Hepatocyte (in vitro differentiated cells): Measurements from ENCODE around the gene CNGA3. TPM values are rescaled to one million over a fixed set of nuclear protein-coding genes. Genes with fewer than 3 reads are reported as not detected.

Source experiments
- DNase-seq: peaks from one replicate; pipeline ENCODE4 v3.0.0-alpha.2; 2016; ENCODE audit warnings: low spot score
- H2AFZ ChIP-seq: fragments of 200-600 bp; sonication (generic); 2 replicates; pipeline ENCODE4 v1.6.0; 2016; ENCODE audit warnings: antibody characterized with exemption, mild to moderate bottlenecking
- H3K27ac ChIP-seq: fragments of 200-600 bp; sonication (generic); 2 replicates; pipeline ENCODE4 v1.5.1; 2016; ENCODE audit warnings: mild to moderate bottlenecking
- H3K27me3 ChIP-seq: fragments of 200-600 bp; sonication (generic); 2 replicates; pipeline ENCODE4 v1.6.1; 2016
- H3K36me3 ChIP-seq: fragments of 200-600 bp; sonication (generic); replicated peaks from 2 replicates; pipeline ENCODE4 v1.5.1; 2016; ENCODE audit warnings: low read depth; ENCODE audit not compliant: insufficient read depth
- H3K4me1 ChIP-seq: fragments of 200-600 bp; sonication (generic); 2 replicates; pipeline ENCODE4 v1.5.1; 2016; ENCODE audit warnings: mild to moderate bottlenecking, moderate library complexity; ENCODE audit not compliant: insufficient read depth
- H3K4me2 ChIP-seq: fragments of 200-600 bp; sonication (generic); 2 replicates; pipeline ENCODE4 v1.6.0; 2016
- H3K4me3 ChIP-seq: fragments of 200-600 bp; sonication (generic); 2 replicates; pipeline ENCODE4 v1.5.1; 2016; ENCODE audit warnings: mild to moderate bottlenecking
- H3K79me2 ChIP-seq: fragments of 200-600 bp; sonication (generic); 2 replicates; pipeline ENCODE4 v1.6.0; 2017; ENCODE audit warnings: mild to moderate bottlenecking
- H3K9me2 ChIP-seq: fragments of 200-600 bp; sonication (generic); replicated peaks from 2 replicates; pipeline ENCODE4 v1.6.0; 2017; ENCODE audit warnings: mild to moderate bottlenecking; ENCODE audit not compliant: insufficient read depth
- H3K9me3 ChIP-seq: fragments of 200-600 bp; sonication (generic); 2 replicates; pipeline ENCODE4 v1.5.1; 2016; ENCODE audit warnings: low read depth, mild to moderate bottlenecking
- H4K20me1 ChIP-seq: fragments of 200-600 bp; sonication (generic); 2 replicates; pipeline ENCODE4 v1.6.0; 2016; ENCODE audit warnings: mild to moderate bottlenecking; ENCODE audit not compliant: insufficient read depth, poor library complexity, severe bottlenecking
- CTCF ChIP-seq: fragments of 200-600 bp; sonication (generic); IDR thresholded peaks from 2 replicates; pipeline ENCODE4 v1.5.1; 2016; ENCODE audit warnings: antibody characterized with exemption, mild to moderate bottlenecking; ENCODE audit not compliant: poor library complexity
- EZH2 ChIP-seq: fragments of 200-600 bp; sonication (generic); IDR thresholded peaks from 2 replicates; pipeline ENCODE4 v1.6.1; 2016; ENCODE audit warnings: antibody characterized with exemption, mild to moderate bottlenecking, borderline replicate concordance
- EZH2phosphoT487 ChIP-seq: fragments of 200-600 bp; sonication (generic); IDR thresholded peaks from one replicate; pipeline ENCODE4 v1.6.1; 2018; ENCODE audit warnings: antibody characterized with exemption, mild to moderate bottlenecking, low read depth, moderate library complexity; ENCODE audit not compliant: unreplicated experiment, severe bottlenecking
- WGBS: methylation state at CpG from one replicate; pipeline ENCODE4 v1.1.6; 2016; ENCODE audit warnings: low lambda C conversion rate; ENCODE audit errors: missing lambda C conversion rate; 5-methylcytosine and 5-hydroxymethylcytosine counted together
- polyA plus RNA-seq: library from polyadenylated mRNA; unstranded; fragments of >200 nt; fragmentation: Nextera tagmentation; extraction: Ambion mirVana; gene quantifications from 2 replicates; pipeline ENCODE4 v1.2.1, GENCODE V29; 2016
- total RNA-seq: library from RNA; depleted of rRNA; stranded (reverse); fragments of >200 nt; gene quantifications from 2 replicates; pipeline ENCODE4 v1.2.3, GENCODE V29; 2014

CNGA3 gene
- total and polyA plus RNA-seq, 2 experiments from 2014 or later, result 0.13 TPM; not detected in 1

GRCh38 chr2:98385050-98385699 is 38.9 kb downstream of the CNGA3 start:
- DNase-seq, result peak; percentile 88
- Histone ChIP-seq H2AFZ (no peak overlapping the region), H4K20me1 (no peaks in the 10 kb centered on the region), H3K79me2 (no peaks in the 10 kb centered on the region), H3K4me1 (no peaks in the 10 kb centered on the region), H3K4me3 (no peak overlapping the region), H3K4me2 (no peak overlapping the region), H3K9me3 (no peaks in the 10 kb centered on the region), H3K36me3 (no peaks in the 10 kb centered on the region), H3K27ac (no peak overlapping the region), H3K27me3 (no peaks in the 10 kb centered on the region), H3K9me2 (no peaks in the 10 kb centered on the region)
- WGBS, result 4% methylated on average over 7 of the region's 7 CpGs
- peak; percentile 95 for TF ChIP-seq CTCF
- TF ChIP-seq EZH2, result no peak

- DNase-seq, result no peak
- H3K36me3 ChIP-seq, result no peaks in the 10 kb centered on the region
- H4K20me1 ChIP-seq, result no peaks in the 10 kb centered on the region
- no peaks in the 10 kb centered on the region for H3K27me3 ChIP-seq
- H3K4me2 ChIP-seq, result no peak overlapping the region
- no peak overlapping the region for H3K4me3 ChIP-seq
- no peak for TF ChIP-seq CTCF
- no peak for TF ChIP-seq EZH2
- no peak for TF ChIP-seq EZH2phosphoT487
- H3K9me2 ChIP-seq, result no peaks in the 10 kb centered on the region
- no peak overlapping the region for H2AFZ ChIP-seq
- WGBS, result 89% methylated on average over 16 of the region's 16 CpGs
- H3K4me1 ChIP-seq, result no peaks in the 10 kb centered on the region
- H3K79me2 ChIP-seq, result no peaks in the 10 kb centered on the region
- no peaks in the 10 kb centered on the region for H3K9me3 ChIP-seq
- no peak overlapping the region for H3K27ac ChIP-seq
These were observed 41.2 kb downstream of the CNGA3 start for GRCh38 chr2:98387478-98387877.

DNA sequence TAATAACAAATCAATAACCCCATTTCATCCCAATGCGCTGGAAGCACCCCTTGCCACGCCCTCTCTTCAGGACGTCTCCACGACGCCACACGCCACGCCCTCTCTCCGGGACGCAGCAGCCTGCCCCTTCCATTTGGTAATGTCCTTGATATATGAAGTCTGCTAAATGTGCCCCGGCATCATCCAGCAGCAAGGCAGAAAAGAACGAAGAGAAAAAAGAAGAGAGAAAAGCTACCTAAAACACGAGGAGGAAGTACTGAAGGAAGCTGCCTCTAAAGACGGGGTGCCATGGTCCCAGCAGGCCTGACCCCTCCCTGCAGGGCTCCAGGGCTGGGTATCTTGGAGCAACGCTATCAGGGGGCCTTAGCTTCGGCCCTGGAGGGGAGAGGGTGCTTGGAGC is 41.8 kb downstream of the CNGA3 start:
- H3K4me2 ChIP-seq, result no peak overlapping the region
- no peaks in the 10 kb centered on the region for H3K27me3 ChIP-seq
- no peaks in the 10 kb centered on the region for H3K9me2 ChIP-seq
- no peaks in the 10 kb centered on the region for H3K36me3 ChIP-seq
- H4K20me1 ChIP-seq, result no peaks in the 10 kb centered on the region
- H2AFZ ChIP-seq, result no peak overlapping the region
- no peak overlapping the region for H3K4me3 ChIP-seq
- TF ChIP-seq CTCF, result no peak
- no peak for TF ChIP-seq EZH2phosphoT487
- TF ChIP-seq EZH2, result no peak
- DNase-seq, result no peak
- WGBS, result 86% methylated on average over 15 of the region's 15 CpGs
- no peaks in the 10 kb centered on the region for H3K79me2 ChIP-seq
- no peaks in the 10 kb centered on the region for H3K9me3 ChIP-seq
- no peak overlapping the region for H3K27ac ChIP-seq
- H3K4me1 ChIP-seq, result no peaks in the 10 kb centered on the region
